HuH-7.5 (cell line): ENCODE measurements around the gene KLHL14.
A peak's percentile ranks its signal among the peaks of the same experiment; 100 is the strongest.

Source experiments
- DNase-seq: peaks from one replicate; pipeline ENCODE4 v3.0.0; 2011; ENCODE audit warnings: low spot score

Gene KLHL14

GRCh38 chr18:32770666-32771168 is 2.1 kb downstream of the KLHL14 start:
- DNase-seq = no peak

GRCh38 chr18:32770054-32770665 is 2.7 kb downstream of the KLHL14 start:
- DNase-seq = peak; percentile 37

- peak; percentile 41 for DNase-seq
Measured at GRCh38 chr18:32769586-32770053, 3.2 kb downstream of the KLHL14 start.

- no peak for DNase-seq
Measured at GRCh38 chr18:32769071-32769585, 3.7 kb downstream of the KLHL14 start.

- DNase-seq = no peak
Measured at GRCh38 chr18:32767400-32767799, 5.4 kb downstream of the KLHL14 start.

GRCh38 chr18:32764611-32765244 is 8.1 kb downstream of the KLHL14 start:
- no peak for DNase-seq

GRCh38 chr18:32763293-32763692 is 9.5 kb downstream of the KLHL14 start:
- no peak for DNase-seq

- no peak for DNase-seq
Measured at GRCh38 chr18:32761231-32761630, 11.6 kb downstream of the KLHL14 start.

- no peak for DNase-seq
Measured at GRCh38 chr18:32760391-32760790, 12.4 kb downstream of the KLHL14 start.

- DNase-seq = no peak
Measured at GRCh38 chr18:32759611-32760167, 13.1 kb downstream of the KLHL14 start.

- no peak for DNase-seq
Measured at GRCh38 chr18:32754508-32755263, 18.1 kb downstream of the KLHL14 start.

GRCh38 chr18:32753656-32754260 is 19.1 kb downstream of the KLHL14 start:
- no peak for DNase-seq

- no peak for DNase-seq
Measured at GRCh38 chr18:32750328-32750727, 22.5 kb downstream of the KLHL14 start.

- DNase-seq = no peak
Measured at GRCh38 chr18:32749809-32750208, 23.0 kb downstream of the KLHL14 start.

- no peak for DNase-seq
Measured at GRCh38 chr18:32742579-32742978, 30.2 kb downstream of the KLHL14 start.

- no peak for DNase-seq
Measured at GRCh38 chr18:32735781-32736180, 37.0 kb downstream of the KLHL14 start.

- no peak for DNase-seq
Measured at GRCh38 chr18:32734442-32734841, 38.4 kb downstream of the KLHL14 start.

- DNase-seq = no peak
Measured at GRCh38 chr18:32732165-32732564, 40.7 kb downstream of the KLHL14 start.

GRCh38 chr18:32730620-32731091 is 42.2 kb downstream of the KLHL14 start:
- no peak for DNase-seq

- DNase-seq = no peak
Measured at GRCh38 chr18:32730068-32730467, 42.8 kb downstream of the KLHL14 start.

- DNase-seq = no peak
Measured at GRCh38 chr18:32724071-32724749, 48.6 kb downstream of the KLHL14 start.
